Upper lobe of left lung (tissue), 6 donors: ENCODE data around the gene ZBTB11. TPM values are rescaled to one million over a fixed set of nuclear protein-coding genes. Genes with fewer than 3 reads are reported as not detected.
A peak's percentile ranks its signal among the peaks of the same experiment; 100 is the strongest.

Experiments
- ATAC-seq, 2 donors: fragments of 200-7000 bp; cut with Tn5 transposase; one replicate each; pipeline ENCODE4 v1.9.1; 2022; ENCODE audit warnings: mild to moderate bottlenecking in 2 of 2, moderate library complexity in 2 of 2; ENCODE audit not compliant: low FRiP score in 2 of 2
- DNase-seq, 2 donors: peaks; one replicate each; pipeline ENCODE4 v3.0.0-alpha.2; 2019 to 2020
- H3K27ac ChIP-seq, 4 donors: fragments of 200-600 bp; sonication (generic); one replicate each; pipeline ENCODE4 v1.5.1; 2016 to 2019
- H3K27me3 ChIP-seq, 4 donors: fragments of 200-600 bp; sonication (generic); one replicate each; pipeline ENCODE4 v1.5.1; 2017 to 2019
- H3K36me3 ChIP-seq, 4 donors: fragments of 200-600 bp; sonication (generic); one replicate each; pipeline ENCODE4 v1.5.1; 2016 to 2019
- H3K4me1 ChIP-seq, 4 donors: fragments of 200-600 bp; sonication (generic); one replicate each; pipeline ENCODE4 v1.5.1; 2018 to 2019
- H3K4me3 ChIP-seq, 4 donors: fragments of 200-600 bp; sonication (generic); one replicate each; pipeline ENCODE4 v1.5.1; 2017 to 2019; ENCODE audit warnings: mild to moderate bottlenecking in 2 of 4, moderate library complexity in 1 of 4
- H3K9me3 ChIP-seq, 4 donors: fragments of 200-600 bp; sonication (generic); one replicate each; pipeline ENCODE4 v1.5.1; 2018 to 2019
- CTCF ChIP-seq, 6 experiments: fragments of 450-650 bp in 4 of 6; fragments of 200-600 bp in 2 of 6; sonication (generic) in 2 of 6; IDR thresholded peaks; one replicate each; pipeline ENCODE4 v1.5.1; 2016 to 2019; ENCODE audit warnings: antibody characterized with exemption in 6 of 6
- EP300 ChIP-seq, 4 donors: sonication (generic); formaldehyde crosslinking; IDR thresholded peaks; one replicate each; pipeline ENCODE4 v1.5.1; 2017; ENCODE audit warnings: antibody characterized with exemption in 4 of 4, control low read depth in 2 of 4
- POLR2A ChIP-seq, 4 donors: fragments of 450-650 bp; IDR thresholded peaks; one replicate each; pipeline ENCODE4 v1.5.1; 2016 to 2017; ENCODE audit warnings: antibody characterized with exemption in 4 of 4, mild to moderate bottlenecking in 2 of 4
- POLR2AphosphoS5 ChIP-seq, 2 donors: sonication (generic); formaldehyde crosslinking; IDR thresholded peaks; one replicate each; pipeline ENCODE4 v1.5.1; 2017; ENCODE audit warnings: antibody characterized with exemption in 2 of 2
- WGBS, 2 donors: methylation state at CpG; one replicate each; pipeline ENCODE4 v1.1.5; 2017 to 2018; 5-methylcytosine and 5-hydroxymethylcytosine counted together
- total RNA-seq, 6 donors: library from RNA; depleted of rRNA in 4 of 6; stranded (reverse); fragments of >200 nt in 4 of 6; gene quantifications; one replicate each; pipeline versions ENCODE4 v1.1.0 to v1.2.1, GENCODE V29; 2016 to 2021
- donor health status: DM: no; HTN: no; CAD: no; lungs with moderate emphysema.
- donor health status: DM: no; HTN: yes; CAD: no; lungs with severe emphysema.

ZBTB11 gene
- total RNA-seq, 6 donors from 2014 or later = 16.3 to 41.4 (median 19.8) TPM

GRCh38 chr3:101637451-101637850, 39.5 kb downstream of the ZBTB11 start:
- no peak for TF ChIP-seq POLR2AphosphoS5 (IDR thresholded peaks at IDR 0.05)
- TF ChIP-seq EP300 (IDR thresholded peaks at IDR 0.05) = no peak
- no peak for TF ChIP-seq CTCF (IDR thresholded peaks at IDR 0.05)
- TF ChIP-seq POLR2A (IDR thresholded peaks at IDR 0.05) = no peak
- Histone ChIP-seq H3K36me3 (no peaks in the 10 kb centered on the region), H3K9me3 (no peaks in the 10 kb centered on the region), H3K4me1 (no peaks in the 10 kb centered on the region), H3K4me3 (no peak overlapping the region), H3K27ac (no peak overlapping the region), H3K27me3 (no peaks in the 10 kb centered on the region)
- 87 to 96% methylated on average over 9 to 10 of the region's 10 CpGs for WGBS, 2 donors
- DNase-seq (no peak), ATAC-seq (no peak)

GRCh38 chr3:101635954-101636798, 40.8 kb downstream of the ZBTB11 start:
- Histone ChIP-seq H3K27me3 (no peaks in the 10 kb centered on the region), H3K36me3 (no peaks in the 10 kb centered on the region), H3K4me3 (no peak overlapping the region), H3K27ac (no peak overlapping the region), H3K4me1 (no peaks in the 10 kb centered on the region), H3K9me3 (no peaks in the 10 kb centered on the region)
- peak in 1 of 2 donors; percentile 26 for DNase-seq
- peak; percentile 58 to 76 for ATAC-seq
- no peak for TF ChIP-seq POLR2A (IDR thresholded peaks at IDR 0.05)
- no peak for TF ChIP-seq EP300 (IDR thresholded peaks at IDR 0.05)
- peak in 5 of 6 experiments; percentile 37 to 45 (median 39) for TF ChIP-seq CTCF (IDR thresholded peaks at IDR 0.05)
- no peak for TF ChIP-seq POLR2AphosphoS5 (IDR thresholded peaks at IDR 0.05)
- 52% methylated on average over 18 of the region's 18 CpGs for WGBS, 2 donors

- H3K36me3 ChIP-seq = no peaks in the 10 kb centered on the region
- H3K9me3 ChIP-seq = no peaks in the 10 kb centered on the region
- no peak overlapping the region for H3K4me3 ChIP-seq
- no peaks in the 10 kb centered on the region for H3K4me1 ChIP-seq
- no peak overlapping the region for H3K27ac ChIP-seq
- no peak for TF ChIP-seq POLR2AphosphoS5 (IDR thresholded peaks at IDR 0.05)
- TF ChIP-seq EP300 (IDR thresholded peaks at IDR 0.05) = no peak
- TF ChIP-seq POLR2A (IDR thresholded peaks at IDR 0.05) = no peak
- no peak for TF ChIP-seq CTCF (IDR thresholded peaks at IDR 0.05)
- ATAC-seq (no peak), DNase-seq (no peak)
- H3K27me3 ChIP-seq = no peaks in the 10 kb centered on the region
- WGBS, 2 donors = 78 to 87% methylated on average over 9 of the region's 9 CpGs
These were observed 41.6 kb downstream of the ZBTB11 start for GRCh38 chr3:101635345-101635744.

GRCh38 chr3:101634591-101635196, 42.2 kb downstream of the ZBTB11 start:
- ATAC-seq = peak in 1 of 2 donors; percentile 48
- 84 to 85% methylated on average over 9 of the region's 9 CpGs for WGBS, 2 donors
- Histone ChIP-seq H3K27ac (no peak overlapping the region), H3K4me1 (no peaks in the 10 kb centered on the region), H3K9me3 (no peaks in the 10 kb centered on the region), H3K36me3 (no peaks in the 10 kb centered on the region), H3K27me3 (no peaks in the 10 kb centered on the region), H3K4me3 (no peak overlapping the region)
- TF ChIP-seq POLR2AphosphoS5 (IDR thresholded peaks at IDR 0.05) (no peak), CTCF (IDR thresholded peaks at IDR 0.05) (no peak), EP300 (IDR thresholded peaks at IDR 0.05) (no peak), POLR2A (IDR thresholded peaks at IDR 0.05) (no peak)
- DNase-seq = no peak
